Stimulated activated CD4-positive, alpha-beta T cell treated with anti-CD3 and anti-CD28 coated beads, Interleukin-1b, Interleukin-23, amount 100 ng/mL, for 24 hours (primary cell): ENCODE measurements around the gene CIB2.

ENCODE experiments used
- DNase-seq, 4 experiments: peaks; one replicate each; pipeline ENCODE4 v3.0.0-alpha.2; 2020; ENCODE audit warnings: low read depth in 4 of 4, low spot score in 1 of 4

Gene CIB2

GRCh38 chr15:78149805-78150751 lies 18.8 kb upstream of the CIB2 start:
- no peak for DNase-seq

- DNase-seq: peak; percentile 100
These were observed 18.0 kb upstream of the CIB2 start, which contains the start of gene IDH3A for GRCh38 chr15:78149068-78149804. IDH3A (plus strand) TSS chr15:78149362; CDS start chr15:78149404, 42 bp downstream.

GRCh38 chr15:78148392-78149067 lies 17.3 kb upstream of the CIB2 start:
- DNase-seq: no peak

- no peak for DNase-seq
These were observed 16.3 kb upstream of the CIB2 start for GRCh38 chr15:78147566-78147965.

GRCh38 chr15:78146425-78147154 lies 15.3 kb upstream of the CIB2 start:
- no peak for DNase-seq

- no peak for DNase-seq
These were observed 11.1 kb upstream of the CIB2 start for GRCh38 chr15:78142332-78142731.

GRCh38 chr15:78140292-78140691 lies 9.0 kb upstream of the CIB2 start:
- DNase-seq: no peak

- no peak for DNase-seq
These were observed 8.3 kb upstream of the CIB2 start for GRCh38 chr15:78139578-78139977.

- no peak for DNase-seq
These were observed 2.6 kb upstream of the CIB2 start for GRCh38 chr15:78133801-78134200.

- DNase-seq: peak in 1 of 4 experiments; percentile 28
These were observed 565 bp downstream of the CIB2 start for GRCh38 chr15:78130466-78131294.

GRCh38 chr15:78129751-78130287 lies 1.4 kb downstream of the CIB2 start:
- no peak for DNase-seq

- no peak for DNase-seq
These were observed 2.0 kb downstream of the CIB2 start for GRCh38 chr15:78129077-78129750.

- DNase-seq: no peak
These were observed 3.4 kb downstream of the CIB2 start for GRCh38 chr15:78127882-78128281.

- no peak for DNase-seq
These were observed 6.0 kb downstream of the CIB2 start for GRCh38 chr15:78125267-78125666.

GRCh38 chr15:78120523-78120922 lies 10.7 kb downstream of the CIB2 start:
- DNase-seq: no peak

GRCh38 chr15:78112551-78112950 lies 18.7 kb downstream of the CIB2 start:
- DNase-seq: no peak

- no peak for DNase-seq
These were observed 19.5 kb downstream of the CIB2 start for GRCh38 chr15:78111788-78112187.

- DNase-seq: no peak
These were observed 20.2 kb downstream of the CIB2 start for GRCh38 chr15:78110916-78111475.

- no peak for DNase-seq
These were observed 21.1 kb downstream of the CIB2 start for GRCh38 chr15:78110096-78110495.
